ENCODE data around the gene USP11. TPM values are rescaled to one million over a fixed set of nuclear protein-coding genes. Genes with fewer than 3 reads are reported as not detected.

USP11 gene
- total RNA-seq, 2 experiments from 2014 or later = 62.6 to 66.2 TPM

DNA sequence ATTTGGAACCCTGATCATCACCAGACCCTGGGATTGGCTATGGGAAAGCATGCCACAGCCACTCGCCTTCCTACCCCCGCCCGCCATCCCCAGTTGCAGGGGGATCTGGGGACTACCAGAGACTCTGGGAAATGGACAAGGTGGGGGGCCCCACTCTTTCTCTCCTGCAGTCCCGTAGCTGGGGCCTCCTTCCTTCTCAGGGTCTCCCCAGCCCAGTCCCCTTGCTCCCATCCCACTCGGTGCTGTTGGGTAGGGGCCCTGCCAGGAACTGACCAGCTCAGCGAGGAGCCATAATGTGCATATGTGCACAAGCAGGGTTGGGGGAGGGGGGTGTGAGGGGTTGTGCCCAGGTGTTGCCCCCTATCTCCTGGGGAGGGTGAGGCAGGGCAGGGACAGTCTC, 3.4 kb upstream of the USP11 start:
- Histone ChIP-seq H3K4me3 (ENCODE audit: low read length) (no peak overlapping the region), H3K36me3 (ENCODE audit: insufficient read depth, low read length) (peaks cover 42% of the 10 kb centered on the region), H3K27ac (ENCODE audit: low read depth in 1 of 2, low read length in 2 of 2) (no peak overlapping the region), H3K4me1 (ENCODE audit: insufficient read depth, low read length) (peaks cover 10% of the 10 kb centered on the region), H3K27me3 (ENCODE audit: control insufficient read depth in 1 of 2, insufficient read depth in 2 of 2, low read length in 2 of 2) (no peaks in the 10 kb centered on the region), H3K9me3 (ENCODE audit: control insufficient read depth in 1 of 2, insufficient read depth in 1 of 2, low read length in 2 of 2) (no peaks in the 10 kb centered on the region)
- no peak overlapping the region for H3K27ac Mint-ChIP-seq
- H3K36me3 Mint-ChIP-seq (ENCODE audit: low read depth) = peaks cover 59% of the 10 kb centered on the region
- ChIA-PET POLR2A (interaction anchor here (2.0 kb wide), 1 partner anchor 11 kb away, joined by 9 read pairs; the partner anchor contains the start of gene CDK16), CTCF (no interaction called here)
- no peaks in the 10 kb centered on the region for H3K9me3 Mint-ChIP-seq
- DNase-seq (no peak), ATAC-seq (ENCODE audit: poor library complexity) (no peak)
- no peak overlapping the region for H3K4me3 Mint-ChIP-seq
- no peaks in the 10 kb centered on the region for H3K27me3 Mint-ChIP-seq
- intact Hi-C loops (cut with DNase I, micrococcal nuclease) = no loop called here
- TF ChIP-seq, protein P1, sequence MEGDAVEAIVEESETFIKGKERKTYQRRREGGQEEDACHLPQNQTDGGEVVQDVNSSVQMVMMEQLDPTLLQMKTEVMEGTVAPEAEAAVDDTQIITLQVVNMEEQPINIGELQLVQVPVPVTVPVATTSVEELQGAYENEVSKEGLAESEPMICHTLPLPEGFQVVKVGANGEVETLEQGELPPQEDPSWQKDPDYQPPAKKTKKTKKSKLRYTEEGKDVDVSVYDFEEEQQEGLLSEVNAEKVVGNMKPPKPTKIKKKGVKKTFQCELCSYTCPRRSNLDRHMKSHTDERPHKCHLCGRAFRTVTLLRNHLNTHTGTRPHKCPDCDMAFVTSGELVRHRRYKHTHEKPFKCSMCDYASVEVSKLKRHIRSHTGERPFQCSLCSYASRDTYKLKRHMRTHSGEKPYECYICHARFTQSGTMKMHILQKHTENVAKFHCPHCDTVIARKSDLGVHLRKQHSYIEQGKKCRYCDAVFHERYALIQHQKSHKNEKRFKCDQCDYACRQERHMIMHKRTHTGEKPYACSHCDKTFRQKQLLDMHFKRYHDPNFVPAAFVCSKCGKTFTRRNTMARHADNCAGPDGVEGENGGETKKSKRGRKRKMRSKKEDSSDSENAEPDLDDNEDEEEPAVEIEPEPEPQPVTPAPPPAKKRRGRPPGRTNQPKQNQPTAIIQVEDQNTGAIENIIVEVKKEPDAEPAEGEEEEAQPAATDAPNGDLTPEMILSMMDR (IDR thresholded peaks at IDR 0.05) = no peak
- peaks cover 14% of the 10 kb centered on the region for H3K4me1 Mint-ChIP-seq (ENCODE audit: low read depth)

- Mint-ChIP-seq H3K4me3 (peak overlapping the region; percentile 14), H3K36me3 (ENCODE audit: low read depth) (peaks cover 50% of the 10 kb centered on the region), H3K4me1 (ENCODE audit: low read depth) (peaks cover 19% of the 10 kb centered on the region), H3K9me3 (no peaks in the 10 kb centered on the region), H3K27me3 (no peaks in the 10 kb centered on the region), H3K27ac (peak overlapping the region; percentile 53)
- Histone ChIP-seq H3K27me3 (ENCODE audit: control insufficient read depth in 1 of 2, insufficient read depth in 2 of 2, low read length in 2 of 2) (no peaks in the 10 kb centered on the region), H3K36me3 (ENCODE audit: insufficient read depth, low read length) (peaks cover 33% of the 10 kb centered on the region), H3K27ac (ENCODE audit: low read depth in 1 of 2, low read length in 2 of 2) (no peak overlapping the region), H3K9me3 (ENCODE audit: control insufficient read depth in 1 of 2, insufficient read depth in 1 of 2, low read length in 2 of 2) (no peaks in the 10 kb centered on the region), H3K4me1 (ENCODE audit: insufficient read depth, low read length) (peaks cover 10% of the 10 kb centered on the region), H3K4me3 (ENCODE audit: low read length) (no peak overlapping the region)
- DNase-seq (no peak), ATAC-seq (ENCODE audit: poor library complexity) (no peak)
- ChIA-PET POLR2A (interaction anchor here (3.5 kb wide), 1 partner anchor 10 kb away, joined by 137 read pairs; the partner anchor contains the start of gene CDK16), CTCF (no interaction called here)
- TF ChIP-seq, protein P1 (IDR thresholded peaks at IDR 0.05) = no peak
- intact Hi-C loops (cut with DNase I, micrococcal nuclease) = loop anchor here in 1 of 2 experiments (1.0 to 5.0 kb wide), 2 partner anchors 10 to 152 kb away; no protein-coding TSS in a partner anchor
These were observed 2.5 kb upstream of the USP11 start for GRCh38 chrX:47230136-47230868.

GRCh38 chrX:47231167-47231566, 1.6 kb upstream of the USP11 start:
- no peaks in the 10 kb centered on the region for H3K9me3 ChIP-seq (ENCODE audit: control insufficient read depth in 1 of 2, insufficient read depth in 1 of 2, low read length in 2 of 2)
- H3K4me3 Mint-ChIP-seq = peak overlapping the region; percentile 60
- peaks cover 10% of the 10 kb centered on the region for H3K4me1 ChIP-seq (ENCODE audit: insufficient read depth, low read length)
- H3K4me3 ChIP-seq (ENCODE audit: low read length) = no peak overlapping the region
- ChIA-PET CTCF (no interaction called here), POLR2A (interaction anchor here (3.5 kb wide), 1 partner anchor 11 kb away, joined by 137 read pairs; the partner anchor contains the start of gene CDK16)
- DNase-seq (no peak), ATAC-seq (ENCODE audit: poor library complexity) (no peak)
- H3K27me3 ChIP-seq (ENCODE audit: control insufficient read depth in 1 of 2, insufficient read depth in 2 of 2, low read length in 2 of 2) = no peaks in the 10 kb centered on the region
- no peaks in the 10 kb centered on the region for H3K27me3 Mint-ChIP-seq
- peaks cover 24% of the 10 kb centered on the region for H3K36me3 ChIP-seq (ENCODE audit: insufficient read depth, low read length)
- peak overlapping the region; percentile 93 for H3K27ac Mint-ChIP-seq
- no peak overlapping the region for H3K27ac ChIP-seq (ENCODE audit: low read depth in 1 of 2, low read length in 2 of 2)
- intact Hi-C loops (cut with DNase I, micrococcal nuclease) = loop anchor here in 1 of 2 experiments (5.0 kb wide), 1 partner anchor 151 kb away; no protein-coding TSS in a partner anchor
- H3K36me3 Mint-ChIP-seq (ENCODE audit: low read depth) = peaks cover 41% of the 10 kb centered on the region
- peaks cover 28% of the 10 kb centered on the region for H3K4me1 Mint-ChIP-seq (ENCODE audit: low read depth)
- H3K9me3 Mint-ChIP-seq = no peaks in the 10 kb centered on the region
- TF ChIP-seq, protein P1 (IDR thresholded peaks at IDR 0.05) = no peak
